Gastroesophageal sphincter (tissue), 3 donors: ENCODE measurements around the gene GCDH.

ENCODE experiments used
- POLR2A ChIP-seq, 2 donors: fragments of 450-650 bp; IDR thresholded peaks; one replicate each; pipeline ENCODE4 v1.6.1; 2017; ENCODE audit warnings: antibody characterized with exemption in 2 of 2, mild to moderate bottlenecking in 2 of 2, moderate library complexity in 1 of 2
- POLR2AphosphoS5 ChIP-seq: sonication (generic); formaldehyde crosslinking; IDR thresholded peaks from one replicate; pipeline ENCODE4 v1.6.1; 2017; ENCODE audit warnings: antibody characterized with exemption
- TF ChIP-seq, protein P1 (sequence below), 4 experiments: fragments of 200-600 bp in 2 of 4; fragments of 450-650 bp in 2 of 4; sonication (generic) in 1 of 4; IDR thresholded peaks; one replicate each; pipeline ENCODE4 v1.5.1; 2017 to 2019; ENCODE audit warnings: antibody characterized with exemption in 4 of 4, mild to moderate bottlenecking in 2 of 4, moderate library complexity in 2 of 4

DNA sequence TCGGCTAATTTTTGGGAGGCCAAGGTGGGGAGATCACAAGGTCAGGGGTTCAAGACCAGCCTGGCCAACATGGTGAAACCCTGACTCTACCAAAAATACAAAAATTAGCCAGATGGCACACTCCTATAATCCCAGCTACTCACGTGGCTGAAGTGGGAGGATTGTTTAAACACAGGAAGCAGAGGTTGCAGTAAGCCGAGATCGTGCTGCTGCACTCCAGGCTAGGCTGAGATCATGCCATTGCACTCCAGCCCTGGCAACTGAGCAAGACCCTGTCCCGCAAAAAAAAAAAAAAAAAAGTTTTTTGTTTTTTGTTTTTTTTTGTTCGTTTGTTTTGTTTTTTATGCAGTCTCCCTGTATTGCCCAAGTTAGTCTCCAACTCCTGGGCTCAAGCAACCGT, 31.4 kb upstream of the GCDH start:
- TF ChIP-seq POLR2A (IDR thresholded peaks at IDR 0.05): no peak
- TF ChIP-seq, protein P1, sequence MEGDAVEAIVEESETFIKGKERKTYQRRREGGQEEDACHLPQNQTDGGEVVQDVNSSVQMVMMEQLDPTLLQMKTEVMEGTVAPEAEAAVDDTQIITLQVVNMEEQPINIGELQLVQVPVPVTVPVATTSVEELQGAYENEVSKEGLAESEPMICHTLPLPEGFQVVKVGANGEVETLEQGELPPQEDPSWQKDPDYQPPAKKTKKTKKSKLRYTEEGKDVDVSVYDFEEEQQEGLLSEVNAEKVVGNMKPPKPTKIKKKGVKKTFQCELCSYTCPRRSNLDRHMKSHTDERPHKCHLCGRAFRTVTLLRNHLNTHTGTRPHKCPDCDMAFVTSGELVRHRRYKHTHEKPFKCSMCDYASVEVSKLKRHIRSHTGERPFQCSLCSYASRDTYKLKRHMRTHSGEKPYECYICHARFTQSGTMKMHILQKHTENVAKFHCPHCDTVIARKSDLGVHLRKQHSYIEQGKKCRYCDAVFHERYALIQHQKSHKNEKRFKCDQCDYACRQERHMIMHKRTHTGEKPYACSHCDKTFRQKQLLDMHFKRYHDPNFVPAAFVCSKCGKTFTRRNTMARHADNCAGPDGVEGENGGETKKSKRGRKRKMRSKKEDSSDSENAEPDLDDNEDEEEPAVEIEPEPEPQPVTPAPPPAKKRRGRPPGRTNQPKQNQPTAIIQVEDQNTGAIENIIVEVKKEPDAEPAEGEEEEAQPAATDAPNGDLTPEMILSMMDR (IDR thresholded peaks at IDR 0.05): no peak
- no peak for TF ChIP-seq POLR2AphosphoS5
